Neural progenitor cell (in vitro differentiated cells): Measurements from ENCODE around the gene SDK2.

Source experiments
- CTCF ChIP-seq: fragments of 200-600 bp; sonication (generic); IDR thresholded peaks from 2 replicates; pipeline ENCODE4 v1.5.1; 2017; ENCODE audit warnings: antibody characterized with exemption, mild to moderate bottlenecking
- EZH2 ChIP-seq: fragments of 200-600 bp; sonication (generic); IDR thresholded peaks from 2 replicates; pipeline ENCODE4 v1.6.1; 2017; ENCODE audit warnings: antibody characterized with exemption, mild to moderate bottlenecking, moderate library complexity
- EZH2phosphoT487 ChIP-seq: fragments of 200-600 bp; sonication (generic); IDR thresholded peaks from 2 replicates; pipeline ENCODE4 v1.6.1; 2017; ENCODE audit warnings: antibody characterized with exemption

- no peak for TF ChIP-seq CTCF
- no peak for TF ChIP-seq EZH2
- TF ChIP-seq EZH2phosphoT487: no peak
Observed at GRCh38 chr17:73643852-73644144, 447 bp downstream of the SDK2 start.
